ENCODE data around the gene UTP18. TPM values are rescaled to one million over a fixed set of nuclear protein-coding genes. Genes with fewer than 3 reads are reported as not detected.
"Not testable (repeated sequence)": the region's sequence is repeated elsewhere in the genome, so short reads cannot be mapped to it uniquely, and the experiment has no call there.

Gene UTP18
- polyA plus RNA-seq (2013, experiment 1 of 2; ENCODE audit: insufficient read length), result 37.5 TPM
- polyA plus RNA-seq (2013, experiment 2 of 2; ENCODE audit: insufficient read length), result 34.4 TPM

DNA sequence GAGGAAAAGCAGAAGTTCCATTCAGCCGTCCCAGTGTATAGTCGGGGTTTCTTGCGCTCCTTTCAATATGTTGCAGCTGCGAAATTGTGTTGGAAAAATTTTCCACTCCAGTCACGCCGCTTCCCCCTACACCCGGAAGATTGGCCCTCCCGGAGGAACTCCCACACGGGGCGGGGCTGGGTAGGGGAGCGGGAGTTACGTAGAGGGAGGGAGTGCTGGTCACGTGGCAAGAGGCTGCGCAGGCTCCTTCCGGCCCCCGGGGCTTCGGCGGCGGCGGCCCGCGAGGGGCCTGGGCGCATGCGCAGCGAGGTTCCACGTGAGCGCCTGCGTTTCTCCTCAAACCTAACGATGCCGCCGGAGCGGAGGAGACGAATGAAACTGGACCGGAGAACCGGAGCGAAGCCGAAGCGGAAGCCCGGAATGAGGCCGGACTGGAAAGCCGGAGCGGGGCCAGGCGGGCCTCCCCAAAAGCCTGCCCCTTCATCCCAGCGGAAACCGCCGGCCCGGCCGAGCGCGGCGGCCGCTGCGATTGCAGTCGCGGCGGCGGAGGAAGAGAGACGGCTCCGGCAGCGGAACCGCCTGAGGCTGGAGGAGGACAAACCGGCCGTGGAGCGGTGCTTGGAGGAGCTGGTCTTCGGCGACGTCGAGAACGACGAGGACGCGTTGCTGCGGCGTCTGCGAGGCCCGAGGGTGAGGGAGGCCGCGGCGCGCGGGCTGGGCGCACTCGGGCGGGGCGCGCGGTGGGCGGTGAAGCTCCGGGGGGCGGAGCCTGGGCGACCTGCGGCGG is at the start of gene UTP18:
Gene UTP18 (plus strand): TSS at position 310 of the 787 bp plus-strand sequence. CDS start 39 bp downstream, at position 349.
- peak; percentile 98 for DNase-seq

DNA sequence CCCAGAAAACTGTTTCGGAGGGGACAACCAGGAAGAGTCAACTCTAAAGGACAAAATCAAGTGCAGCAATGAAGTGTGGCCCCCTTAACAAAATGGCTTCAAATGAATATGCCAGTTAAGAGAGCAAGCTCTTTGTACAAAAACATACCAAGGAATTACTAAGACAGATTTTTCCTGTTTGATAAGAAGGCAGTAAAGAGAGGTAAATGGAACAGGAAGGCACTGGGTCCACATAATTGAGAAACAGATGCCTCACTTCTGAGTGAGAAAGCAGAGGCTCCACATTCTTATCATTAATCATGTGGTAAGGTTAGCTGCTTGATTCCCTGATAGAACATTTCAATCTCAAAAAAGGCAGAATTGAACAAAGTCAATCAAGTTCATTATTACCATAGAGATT is 45.4 kb upstream of the UTP18 start:
- DNase-seq, result no peak

DNA sequence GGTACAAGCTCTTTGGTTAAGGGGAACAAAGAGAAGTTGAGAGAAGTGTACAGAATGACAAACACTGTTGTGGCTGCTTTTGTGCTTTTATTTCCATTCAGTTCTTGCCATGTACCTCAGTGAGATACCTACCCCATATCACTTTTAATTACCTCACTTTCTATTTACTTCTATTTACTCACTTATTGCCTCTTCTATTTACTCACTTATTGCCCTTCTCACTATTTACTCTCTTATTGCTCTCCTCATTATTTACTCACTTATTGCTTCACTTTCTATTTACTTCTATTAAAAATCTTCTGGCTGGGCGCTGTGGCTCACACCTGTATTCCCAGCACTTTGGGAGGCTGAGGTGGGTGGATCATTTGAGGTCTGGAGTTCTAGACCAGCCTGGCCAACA is 42.4 kb upstream of the UTP18 start:
- DNase-seq, result no peak

- DNase-seq, result no peak
These were observed 39.0 kb upstream of the UTP18 start for GRCh38 chr17:51221322-51221721.

DNA sequence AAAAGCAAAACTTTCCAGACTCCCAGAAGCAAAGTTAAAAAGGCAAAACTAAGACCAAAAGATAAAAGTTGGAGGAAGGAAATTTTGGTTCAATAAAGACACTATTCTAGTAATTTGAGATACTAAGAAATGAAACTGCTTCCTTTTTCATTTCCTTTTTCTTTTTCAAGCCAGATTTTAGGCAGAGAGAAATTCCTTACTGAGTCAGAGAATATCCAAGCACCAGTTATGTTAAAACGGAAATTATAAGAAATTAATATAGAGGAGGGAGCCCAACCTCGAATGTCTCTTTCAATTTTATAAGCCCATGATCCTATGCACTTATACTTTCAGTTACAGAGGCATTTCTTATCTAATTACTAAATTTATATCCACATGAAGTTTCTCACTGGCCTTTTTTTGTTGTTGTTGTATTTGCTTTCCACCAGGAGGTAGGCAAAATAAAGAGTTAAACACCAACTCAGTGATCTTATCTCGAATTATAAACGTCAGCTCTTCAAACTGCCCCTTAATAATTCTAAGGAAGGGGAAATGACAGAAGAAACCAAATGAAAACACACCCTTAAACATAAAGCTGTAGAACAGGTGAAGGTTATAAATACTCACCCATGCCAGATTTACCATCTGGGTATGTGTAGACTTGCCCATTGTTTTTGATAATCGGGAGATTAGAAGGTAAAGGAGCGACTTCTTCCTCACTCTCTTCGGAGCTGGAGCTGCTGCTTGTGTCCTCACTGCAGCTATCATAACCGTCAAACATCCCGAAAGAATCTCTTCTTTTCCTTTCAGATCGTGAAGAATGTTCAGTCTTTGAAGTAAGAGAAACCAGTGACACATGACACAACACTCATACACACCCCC is 35.7 kb upstream of the UTP18 start:
- DNase-seq, result no peak

DNA sequence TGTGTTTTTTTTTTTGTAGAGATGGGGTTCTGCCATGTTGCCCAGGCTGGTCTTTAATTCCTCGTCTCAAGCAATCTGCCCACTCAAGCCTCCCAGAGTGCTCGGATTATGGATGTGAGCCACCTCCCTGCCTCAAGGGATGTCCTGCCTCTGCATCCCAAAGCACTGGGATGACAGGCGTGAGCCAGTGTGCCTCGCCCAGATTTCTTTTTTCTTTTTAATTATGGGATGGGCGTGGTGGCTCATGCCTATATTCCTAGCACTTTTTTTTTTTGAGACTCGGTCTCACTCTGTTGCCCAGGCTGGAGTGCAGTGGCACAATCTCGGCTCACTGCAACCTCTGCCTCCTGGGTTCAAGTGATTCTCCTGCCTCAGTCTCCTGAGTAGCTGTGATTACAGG is 34.8 kb upstream of the UTP18 start:
- not testable (repeated sequence) for DNase-seq

GRCh38 chr17:51228161-51228560 is 32.2 kb upstream of the UTP18 start:
- peak; percentile 58 for DNase-seq

DNA sequence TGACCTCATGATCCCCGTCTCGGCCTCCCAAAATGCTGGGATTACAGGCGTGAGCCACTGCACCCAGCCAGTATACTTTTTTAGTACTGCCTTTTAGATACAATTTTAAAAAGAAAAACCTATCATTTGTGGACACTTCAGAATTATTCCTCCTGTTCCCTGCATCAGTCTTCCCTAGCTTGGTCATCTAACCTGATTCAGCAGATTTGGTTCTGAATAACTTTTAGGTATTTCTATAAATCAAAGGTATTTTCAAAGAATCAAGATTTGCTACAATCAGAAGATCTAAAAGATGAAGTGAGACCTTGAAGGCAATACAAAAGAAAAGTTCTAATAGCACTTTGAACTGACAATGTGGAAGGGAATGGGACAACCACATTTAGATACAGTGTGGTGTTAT is 30.5 kb upstream of the UTP18 start:
- DNase-seq, result no peak

DNA sequence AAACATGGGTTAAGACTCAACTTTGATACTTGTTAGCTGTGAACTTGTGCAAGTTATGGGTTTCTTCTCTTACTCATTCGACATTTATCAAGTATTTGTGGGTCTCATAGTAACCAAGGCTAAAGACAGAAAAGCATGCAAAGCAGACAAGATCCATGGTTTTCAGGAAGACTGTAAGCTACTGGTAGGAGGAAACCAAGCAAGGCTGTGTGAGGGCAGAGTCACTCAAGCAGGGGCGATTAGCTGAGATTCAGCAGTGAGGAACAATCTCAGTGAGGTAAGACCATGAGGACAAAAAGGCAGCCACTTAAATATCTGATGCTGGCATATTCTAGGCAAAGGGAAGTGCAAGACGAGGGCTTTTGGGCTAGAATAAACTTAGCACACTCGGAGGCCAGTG is 30.0 kb upstream of the UTP18 start:
- DNase-seq, result peak; percentile 3

DNA sequence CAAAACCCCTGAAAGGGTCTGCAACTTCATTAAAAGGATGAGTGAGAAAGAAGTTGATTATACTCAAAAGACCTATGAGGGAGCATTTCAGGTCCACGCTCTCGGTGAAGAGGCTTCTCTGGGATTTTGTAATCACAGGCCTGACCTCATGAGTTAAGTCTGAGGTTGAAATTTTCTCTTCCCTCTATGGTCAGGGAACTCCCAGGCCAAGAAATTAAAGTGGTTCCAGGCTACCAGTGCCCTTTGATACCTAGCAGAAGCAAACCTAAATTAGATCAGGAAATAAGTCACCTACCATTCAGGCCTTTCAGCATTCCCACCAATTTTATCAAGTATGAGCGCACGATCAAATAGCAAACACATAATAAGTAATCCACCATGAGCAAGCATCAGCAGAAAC is 28.3 kb upstream of the UTP18 start:
- no peak for DNase-seq

- DNase-seq, result no peak
These were observed 26.2 kb upstream of the UTP18 start for GRCh38 chr17:51234162-51234561.

GRCh38 chr17:51238255-51238887 is 22.0 kb upstream of the UTP18 start:
- DNase-seq, result no peak

DNA sequence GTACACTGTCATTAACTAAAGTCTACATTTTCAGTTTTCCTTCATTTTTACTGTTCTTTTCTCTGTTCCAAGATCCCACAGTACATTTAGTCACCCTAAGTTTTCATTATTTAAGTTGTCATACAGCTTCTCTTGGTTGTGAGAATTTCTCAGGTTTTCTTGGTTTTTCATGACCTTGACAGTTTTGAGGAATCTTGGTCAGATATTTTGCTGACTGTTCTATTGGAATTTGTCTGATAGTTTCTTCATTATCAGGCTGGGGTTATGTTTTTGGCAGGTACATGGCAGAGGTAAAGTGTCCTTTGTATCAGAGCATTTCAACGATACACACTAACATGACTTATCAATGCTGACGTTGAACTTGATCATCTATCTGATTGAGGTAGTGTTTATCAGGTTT is 20.1 kb upstream of the UTP18 start:
- DNase-seq, result no peak

DNA sequence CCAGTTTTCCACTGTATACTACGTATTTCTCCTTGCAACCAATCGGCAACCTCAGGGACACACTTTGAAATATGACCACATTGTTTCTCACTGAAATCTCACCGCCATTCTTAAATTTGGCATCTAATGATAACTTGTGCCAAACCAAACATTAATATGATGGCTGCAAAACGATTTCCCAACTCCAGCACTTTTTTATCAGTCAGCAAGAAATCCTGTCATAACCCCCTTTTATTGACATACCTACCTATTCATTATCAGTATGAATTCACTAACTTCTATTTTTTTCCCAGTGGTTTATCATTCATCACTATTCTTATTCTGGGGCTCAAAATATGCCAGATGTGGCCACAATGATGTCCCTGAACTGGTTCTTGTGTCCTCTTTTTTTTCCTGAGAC is 16.3 kb upstream of the UTP18 start:
- DNase-seq, result no peak

GRCh38 chr17:51245535-51245934 is 14.8 kb upstream of the UTP18 start:
- no peak for DNase-seq

DNA sequence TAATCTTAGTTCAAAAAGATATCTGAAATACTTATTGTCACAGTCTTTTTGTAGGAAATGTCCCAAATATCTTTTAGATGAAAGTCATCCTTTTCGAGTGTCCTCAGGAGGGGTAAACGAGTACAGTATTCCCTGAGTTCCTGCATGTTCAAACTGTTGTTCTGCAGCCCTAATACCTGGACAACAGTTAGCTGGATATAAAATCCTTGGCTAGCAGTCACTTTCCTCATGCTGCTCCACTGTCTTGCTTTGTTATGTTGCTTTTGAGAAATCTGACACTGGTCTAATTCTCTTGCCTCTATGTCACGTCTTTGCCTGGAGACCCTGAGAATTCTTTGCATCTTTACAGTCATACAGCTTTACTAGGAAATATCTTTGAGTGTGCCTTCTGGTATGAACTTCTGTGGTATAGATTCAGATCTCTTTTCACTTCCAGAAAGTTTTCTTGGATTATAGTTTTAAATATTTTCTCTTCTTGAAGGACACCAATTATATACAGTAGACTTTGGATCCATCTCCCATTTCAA is 10.0 kb upstream of the UTP18 start:
- DNase-seq, result no peak

GRCh38 chr17:51251010-51251409 is 9.3 kb upstream of the UTP18 start:
- DNase-seq, result no peak

- no peak for DNase-seq
These were observed 4.7 kb upstream of the UTP18 start for GRCh38 chr17:51255673-51256072.

DNA sequence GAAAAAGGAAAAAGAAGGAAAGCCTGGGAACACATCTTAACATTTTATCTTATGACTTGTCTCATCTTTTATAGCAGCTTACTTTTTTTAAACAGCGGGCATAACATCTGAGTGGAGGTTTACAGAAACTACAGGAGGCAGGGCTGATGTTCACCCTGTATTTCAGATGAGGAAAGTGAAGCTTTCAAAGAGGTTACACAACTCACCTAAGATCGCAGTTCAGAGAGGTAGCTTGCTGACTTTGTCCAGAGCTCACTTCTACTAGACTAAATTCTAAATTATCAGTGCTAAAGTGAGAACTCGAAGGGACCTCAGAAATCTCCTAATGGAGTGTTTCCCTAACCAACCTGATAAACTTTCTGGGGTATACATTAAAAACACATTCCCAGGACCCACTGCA is 4.2 kb upstream of the UTP18 start:
- no peak for DNase-seq

DNA sequence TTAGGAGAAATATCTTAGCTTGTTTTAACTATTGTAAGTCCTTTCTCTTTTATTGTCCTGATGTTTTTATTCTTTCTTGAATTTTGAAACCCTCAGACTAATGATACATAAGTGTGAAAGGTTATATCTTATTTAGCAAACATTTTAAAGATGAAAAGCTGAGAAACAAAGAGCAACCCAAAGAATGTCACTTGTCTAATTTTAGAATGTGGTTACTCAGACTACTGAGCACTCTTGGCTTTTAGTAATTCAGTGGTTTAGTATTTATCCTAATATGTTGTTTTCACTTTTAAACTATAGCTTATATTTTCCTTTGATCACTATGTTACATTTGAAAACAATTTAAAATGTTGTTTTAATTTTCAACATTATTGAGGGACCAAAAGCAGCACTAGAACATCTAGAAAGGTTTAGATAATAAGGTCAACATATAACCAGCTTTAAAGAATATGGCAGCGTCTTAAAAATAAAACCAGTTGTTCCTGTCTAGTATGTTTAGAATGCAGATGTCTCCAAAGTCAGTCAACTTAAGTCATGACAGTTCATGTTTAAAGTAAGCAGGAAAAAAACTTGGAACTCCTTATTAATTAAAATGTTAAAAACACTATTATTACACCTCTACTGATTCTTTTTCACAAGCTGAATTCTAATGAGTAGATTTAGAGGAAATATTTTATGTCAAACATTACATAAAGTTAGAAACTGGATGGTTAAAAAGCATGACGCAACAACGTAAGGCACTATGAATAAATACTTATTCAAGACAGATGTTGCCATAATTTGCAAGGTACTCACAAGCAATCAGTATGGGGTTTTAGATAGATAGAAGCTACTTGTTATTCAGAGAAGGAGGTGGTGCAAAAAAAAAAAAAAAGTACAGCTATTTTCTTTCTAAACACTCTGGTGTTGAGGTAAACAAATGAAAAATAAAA is 2.9 kb upstream of the UTP18 start:
- peak; percentile 28 for DNase-seq

DNA sequence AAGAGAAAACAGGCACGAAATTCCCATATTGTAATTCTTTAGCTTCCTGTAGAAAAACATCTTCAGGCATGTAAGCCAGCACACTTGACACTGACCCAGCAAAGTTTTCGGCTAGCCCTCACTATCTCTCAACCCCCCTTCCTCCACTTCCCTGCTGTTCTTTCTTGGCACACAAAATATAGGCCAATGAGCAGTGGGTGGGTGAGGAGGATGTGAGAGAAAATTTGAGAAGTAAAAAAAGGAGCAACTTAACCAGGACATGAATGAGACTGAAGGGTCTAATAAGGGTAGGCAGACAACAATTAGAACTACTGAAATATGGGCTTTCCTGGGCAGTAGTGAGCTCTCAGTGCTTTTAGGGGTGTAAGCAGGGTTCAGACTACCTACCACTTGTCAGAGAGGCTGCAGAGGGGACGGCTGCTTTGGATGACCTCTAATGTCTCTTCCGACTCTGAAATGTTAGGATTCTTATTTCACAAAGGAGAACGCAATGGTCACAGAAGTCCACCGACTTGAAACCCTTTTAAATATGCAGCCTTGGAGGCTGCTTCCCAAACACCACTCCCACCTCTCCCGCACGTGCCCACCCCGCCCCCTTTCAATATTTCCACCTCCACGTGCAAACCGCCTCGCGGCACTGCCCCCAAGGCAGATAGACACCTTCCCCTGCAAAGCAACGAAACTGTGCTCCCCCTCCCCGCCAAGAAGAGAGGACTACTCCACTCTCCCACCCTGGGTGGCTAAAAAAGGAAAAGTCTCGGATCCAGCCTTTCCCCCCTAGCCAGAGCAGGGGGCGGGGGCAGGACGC is 1.4 kb upstream of the UTP18 start:
- no peak for DNase-seq
